Measurements from ENCODE around the gene MGAT5B.
"Not testable (repeated sequence)": the region's sequence is repeated elsewhere in the genome, so short reads cannot be mapped to it uniquely, and the experiment has no call there.

Gene MGAT5B

GRCh38 chr17:76840884-76841775 is 27.1 kb upstream of the MGAT5B start:
- ChIA-PET CTCF (interaction anchor here (0.6 to 1.4 kb wide), 2 partner anchors 25 to 215 kb away, joined by 3 read pairs; no protein-coding TSS in a partner anchor), POLR2A (ENCODE audit: low non-redundant PET) (no interaction called here)
- no peak overlapping the region for H3K27ac ChIP-seq
- DNase-seq (ENCODE audit: low spot score) = no peak
- no peak for TF ChIP-seq CTCF (conservative IDR thresholded peaks at IDR 0.05; ENCODE audit: low read depth)

GRCh38 chr17:76841776-76842405 is 26.3 kb upstream of the MGAT5B start:
- ChIA-PET CTCF (interaction anchor here (0.5 to 1.4 kb wide), 4 partner anchors 13 to 215 kb away, joined by 3 read pairs; partner anchors contain the start of gene MGAT5B), POLR2A (ENCODE audit: low non-redundant PET) (interaction anchor here (0.6 kb wide), 1 partner anchor 13 kb away, joined by 3 read pairs; no protein-coding TSS in a partner anchor)
- no peak for TF ChIP-seq CTCF (conservative IDR thresholded peaks at IDR 0.05; ENCODE audit: low read depth)
- no peak for DNase-seq (ENCODE audit: low spot score)
- no peak overlapping the region for H3K27ac ChIP-seq

GRCh38 chr17:76843068-76843467 is 25.1 kb upstream of the MGAT5B start:
- CTCF ChIA-PET = interaction anchor here (0.6 kb wide), 1 partner anchor 213 kb away, joined by 3 read pairs; no protein-coding TSS in a partner anchor
- H3K27ac ChIP-seq; POLR2A ChIA-PET (ENCODE audit: low non-redundant PET); DNase-seq (ENCODE audit: low spot score): not testable (repeated sequence)

GRCh38 chr17:76843703-76844484 is 24.3 kb upstream of the MGAT5B start:
- H3K27ac ChIP-seq = no peak overlapping the region
- TF ChIP-seq CTCF (conservative IDR thresholded peaks at IDR 0.05; ENCODE audit: low read depth) = no peak
- ChIA-PET POLR2A (ENCODE audit: low non-redundant PET) (no interaction called here), CTCF (interaction anchor here (0.6 kb wide), 1 partner anchor 212 kb away, joined by 3 read pairs; no protein-coding TSS in a partner anchor)
- no peak for DNase-seq (ENCODE audit: low spot score)

GRCh38 chr17:76844485-76844829 is 23.7 kb upstream of the MGAT5B start:
- TF ChIP-seq CTCF (conservative IDR thresholded peaks at IDR 0.05; ENCODE audit: low read depth) = no peak
- no peak for DNase-seq (ENCODE audit: low spot score)
- CTCF ChIA-PET = no interaction called here
- H3K27ac ChIP-seq = no peak overlapping the region
- POLR2A ChIA-PET (ENCODE audit: low non-redundant PET) = no interaction called here

GRCh38 chr17:76844846-76845245 is 23.4 kb upstream of the MGAT5B start:
- POLR2A ChIA-PET (ENCODE audit: low non-redundant PET) = no interaction called here
- no peak for DNase-seq (ENCODE audit: low spot score)
- CTCF ChIA-PET = no interaction called here
- H3K27ac ChIP-seq = no peak overlapping the region
- TF ChIP-seq CTCF (conservative IDR thresholded peaks at IDR 0.05; ENCODE audit: low read depth) = no peak

All from RWPE1 (cell line).